SU-DHL-6 (cell line): ENCODE data around the gene TPPP3.
"Not testable (repeated sequence)": the region's sequence is repeated elsewhere in the genome, so short reads cannot be mapped to it uniquely, and the experiment has no call there.

Experiments used
- H2AFZ ChIP-seq: fragments of 200-600 bp; sonication (generic); 2 replicates; pipeline ENCODE4 v1.6.1; 2014; ENCODE audit warnings: low read depth, mild to moderate bottlenecking, moderate library complexity, mixed read lengths, antibody characterized with exemption, low read length; ENCODE audit not compliant: severe bottlenecking
- H3F3A ChIP-seq: fragments of 200-600 bp; shearing (Covaris generic); 2 replicates; pipeline ENCODE4 v1.6.0; 2016; ENCODE audit warnings: antibody characterized with exemption, mild to moderate bottlenecking; ENCODE audit not compliant: insufficient read depth
- H3K27ac ChIP-seq: fragments of 200-600 bp; sonication (generic); 2 replicates; pipeline ENCODE4 v1.5.1; 2016; ENCODE audit warnings: low read depth, mild to moderate bottlenecking, low read length, moderate library complexity, mixed read lengths
- H3K27me3 ChIP-seq: fragments of 200-600 bp; sonication (generic), shearing (Covaris generic); 2 replicates; pipeline ENCODE4 v1.6.0; 2014; ENCODE audit warnings: mild to moderate bottlenecking, low read length
- H3K36me3 ChIP-seq: fragments of 200-600 bp; sonication (generic); 2 replicates; pipeline ENCODE4 v1.6.1; 2014; ENCODE audit warnings: mild to moderate bottlenecking, low read length, mixed read lengths
- H3K4me2 ChIP-seq: fragments of 300-600, 200-600 bp; shearing (Covaris generic), sonication (generic); 2 replicates; pipeline ENCODE4 v1.6.0; 2014; ENCODE audit warnings: low read length, low read depth, mild to moderate bottlenecking; ENCODE audit not compliant: poor library complexity, severe bottlenecking
- H3K4me3 ChIP-seq: fragments of 200-600 bp; sonication (generic); 2 replicates; pipeline ENCODE4 v1.5.1; 2014; ENCODE audit warnings: antibody characterized with exemption, low read length, mild to moderate bottlenecking, mixed read lengths; ENCODE audit not compliant: insufficient read depth, poor library complexity, severe bottlenecking
- H3K79me2 ChIP-seq: fragments of 200-600 bp; sonication (generic); 2 replicates; pipeline ENCODE4 v1.6.1; 2014; ENCODE audit warnings: mild to moderate bottlenecking, low read length, moderate library complexity; ENCODE audit not compliant: insufficient read depth
- H3K9ac ChIP-seq: fragments of 200-600 bp; sonication (generic); 2 replicates; pipeline ENCODE4 v1.7.0; 2014; ENCODE audit warnings: mild to moderate bottlenecking, low read length
- H3K9me2 ChIP-seq: fragments of 200-600 bp; sonication (generic); replicated peaks from 2 replicates; pipeline ENCODE4 v1.6.1; 2014; ENCODE audit warnings: low read length; ENCODE audit not compliant: insufficient read depth
- H3K9me3 ChIP-seq: fragments of 200-600 bp; sonication (generic); 2 replicates; pipeline ENCODE4 v1.6.1; 2014; ENCODE audit warnings: low read length, mixed read lengths; ENCODE audit not compliant: insufficient read depth
- H4K20me1 ChIP-seq: fragments of 200-600 bp; sonication (generic); 2 replicates; pipeline ENCODE4 v1.6.1; 2014; ENCODE audit warnings: low read depth, mild to moderate bottlenecking, antibody characterized with exemption, low read length, moderate library complexity, mixed read lengths
- CTCF ChIP-seq: fragments of 200-600 bp; sonication (generic); IDR thresholded peaks from one replicate; pipeline ENCODE4 v1.5.1; 2017; ENCODE audit warnings: antibody characterized with exemption, mild to moderate bottlenecking, low read length, moderate library complexity; ENCODE audit not compliant: insufficient read depth, poor library complexity, severe bottlenecking
- EZH2phosphoT487 ChIP-seq: fragments of 200-600 bp; sonication (generic), shearing (Covaris generic); conservative IDR thresholded peaks from 2 replicates; pipeline ENCODE4 v1.6.1; 2018; ENCODE audit warnings: mild to moderate bottlenecking, antibody characterized with exemption, low read length, moderate library complexity, mixed read lengths

TPPP3 gene

GRCh38 chr16:67384778-67385510 is 8.4 kb downstream of the TPPP3 start:
- H3K27ac ChIP-seq = no peak overlapping the region
- no peaks in the 10 kb centered on the region for H3K79me2 ChIP-seq
- H3K9ac ChIP-seq = no peak overlapping the region
- H3K4me2 ChIP-seq = no peak overlapping the region
- no peak overlapping the region for H2AFZ ChIP-seq
- H3K36me3 ChIP-seq = no peaks in the 10 kb centered on the region
- TF ChIP-seq EZH2phosphoT487 (no peak), CTCF (no peak)
- H4K20me1 ChIP-seq = no peaks in the 10 kb centered on the region
- H3K27me3 ChIP-seq = no peaks in the 10 kb centered on the region
- no peaks in the 10 kb centered on the region for H3K9me2 ChIP-seq
- no peaks in the 10 kb centered on the region for H3F3A ChIP-seq
- no peaks in the 10 kb centered on the region for H3K9me3 ChIP-seq
- H3K4me3 ChIP-seq = no peak overlapping the region

- no peaks in the 10 kb centered on the region for H3K27me3 ChIP-seq
- H3K79me2 ChIP-seq = no peaks in the 10 kb centered on the region
- H3K9ac ChIP-seq = no peak overlapping the region
- no peaks in the 10 kb centered on the region for H3K36me3 ChIP-seq
- no peak overlapping the region for H2AFZ ChIP-seq
- TF ChIP-seq CTCF = no peak
- no peak for TF ChIP-seq EZH2phosphoT487
- H4K20me1 ChIP-seq = no peaks in the 10 kb centered on the region
- no peak overlapping the region for H3K27ac ChIP-seq
- no peaks in the 10 kb centered on the region for H3K9me2 ChIP-seq
- H3K4me3 ChIP-seq = no peak overlapping the region
- H3F3A ChIP-seq = no peaks in the 10 kb centered on the region
- no peak overlapping the region for H3K4me2 ChIP-seq
- H3K9me3 ChIP-seq = no peaks in the 10 kb centered on the region
Observed at GRCh38 chr16:67383284-67383683, 10.0 kb downstream of the TPPP3 start.

- H3K27ac ChIP-seq = no peak overlapping the region
- no peaks in the 10 kb centered on the region for H3K36me3 ChIP-seq
- H3K9ac ChIP-seq = no peak overlapping the region
- no peaks in the 10 kb centered on the region for H3K9me3 ChIP-seq
- H3K79me2 ChIP-seq = no peaks in the 10 kb centered on the region
- H3F3A ChIP-seq = no peaks in the 10 kb centered on the region
- H3K4me3 ChIP-seq = no peak overlapping the region
- H3K9me2 ChIP-seq = no peaks in the 10 kb centered on the region
- H3K4me2 ChIP-seq = no peak overlapping the region
- TF ChIP-seq CTCF (no peak), EZH2phosphoT487 (no peak)
- H2AFZ ChIP-seq = no peak overlapping the region
- H3K27me3 ChIP-seq = no peaks in the 10 kb centered on the region
- no peaks in the 10 kb centered on the region for H4K20me1 ChIP-seq
Observed at GRCh38 chr16:67378642-67379041, 14.7 kb downstream of the TPPP3 start.

GRCh38 chr16:67376012-67376411 is 17.3 kb downstream of the TPPP3 start:
- H3K9ac ChIP-seq, H3K4me2 ChIP-seq, H3K36me3 ChIP-seq, H3F3A ChIP-seq, H3K9me2 ChIP-seq, H3K27me3 ChIP-seq, H3K27ac ChIP-seq, H3K4me3 ChIP-seq, H2AFZ ChIP-seq, H3K79me2 ChIP-seq, H4K20me1 ChIP-seq, H3K9me3 ChIP-seq: not testable (repeated sequence)
